ENCODE measurements around the gene CLCNKB.
"Not testable (repeated sequence)": the region's sequence is repeated elsewhere in the genome, so short reads cannot be mapped to it uniquely, and the experiment has no call there.

Gene CLCNKB

DNA sequence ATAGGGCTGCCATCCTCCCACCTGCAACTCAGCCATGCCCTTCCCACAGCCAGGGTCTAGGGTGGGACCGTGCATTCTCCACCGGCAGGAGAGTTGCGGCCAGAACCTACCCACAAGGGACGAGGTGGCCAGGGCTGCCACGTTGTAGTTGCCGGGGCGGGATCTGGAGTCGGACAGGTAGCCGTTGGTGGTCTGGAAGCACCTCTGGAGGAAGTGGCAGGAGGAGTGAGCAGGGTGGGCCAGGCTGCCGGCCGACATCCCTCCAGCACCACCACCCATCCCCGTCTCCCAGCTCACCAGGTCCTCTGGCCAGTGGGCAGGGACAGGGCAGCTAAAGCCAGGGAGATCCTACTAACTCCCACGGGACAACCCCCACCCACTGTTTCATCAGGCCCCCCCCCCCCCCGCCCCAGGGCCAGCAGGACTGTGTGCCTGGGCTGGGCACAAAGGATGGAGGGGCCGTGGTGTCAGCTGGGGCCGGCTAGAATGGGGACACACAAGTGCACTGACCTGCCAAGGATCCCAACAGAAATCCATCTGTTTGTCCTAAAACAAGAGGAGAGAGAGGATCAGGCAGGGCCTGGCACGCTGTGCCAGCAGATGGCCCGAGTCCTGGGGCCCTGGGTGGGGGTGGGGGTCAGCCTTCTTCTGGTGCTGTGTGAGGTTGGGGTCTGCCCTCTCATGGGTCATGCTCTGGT is 18.6 kb downstream of the CLCNKB start:
- not testable (repeated sequence) for DNase-seq

DNA sequence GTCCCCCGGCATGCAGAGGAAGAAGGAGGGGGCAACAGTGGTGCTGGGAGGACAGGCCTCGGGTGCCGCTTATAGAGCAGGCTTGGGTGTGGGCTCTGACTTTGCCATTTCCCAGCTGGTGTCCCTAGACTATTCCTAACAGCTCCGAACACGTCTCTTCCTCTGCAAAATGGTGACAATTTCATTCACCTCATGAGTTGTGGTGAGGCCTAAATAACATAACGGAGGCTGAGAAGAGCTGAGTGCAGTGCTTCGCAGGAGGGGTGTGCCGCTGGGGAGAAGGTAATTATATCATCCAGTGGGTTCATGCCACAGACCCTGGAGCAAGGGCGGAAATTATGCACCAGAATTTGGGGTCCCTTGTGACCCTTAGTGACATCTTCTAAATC is 19.1 kb downstream of the CLCNKB start:
- DNase-seq = not testable (repeated sequence)

DNA sequence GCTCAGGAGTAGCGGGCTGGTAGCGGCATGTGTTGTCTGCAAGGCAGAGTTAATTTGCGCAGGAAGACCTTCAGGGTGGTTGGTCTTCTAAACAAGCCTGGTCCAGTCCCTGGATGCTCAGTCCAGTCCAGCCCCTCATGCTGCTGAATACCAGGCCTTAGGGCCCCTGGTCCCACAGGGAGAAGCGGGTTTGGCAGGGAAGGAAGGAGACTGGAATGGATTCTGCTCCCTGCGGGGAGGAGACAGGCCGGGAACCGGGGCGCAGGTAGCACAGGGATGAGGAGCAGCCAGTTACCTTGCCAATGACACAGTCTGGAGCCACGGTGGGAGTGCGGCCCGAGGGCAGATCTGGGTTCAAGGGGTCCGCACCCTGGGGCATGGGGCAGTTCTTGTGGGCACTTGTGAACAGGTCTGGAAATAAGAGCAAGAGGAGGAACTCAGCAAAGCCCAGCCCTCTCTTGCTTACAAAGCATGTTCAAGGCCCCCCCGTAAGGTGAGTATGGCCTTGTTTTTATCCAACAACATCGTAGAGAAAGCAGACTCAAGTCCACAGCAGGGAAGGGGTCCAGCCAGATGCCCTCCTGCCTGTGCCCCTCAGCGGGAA is 19.7 kb downstream of the CLCNKB start:
- DNase-seq = no peak

DNA sequence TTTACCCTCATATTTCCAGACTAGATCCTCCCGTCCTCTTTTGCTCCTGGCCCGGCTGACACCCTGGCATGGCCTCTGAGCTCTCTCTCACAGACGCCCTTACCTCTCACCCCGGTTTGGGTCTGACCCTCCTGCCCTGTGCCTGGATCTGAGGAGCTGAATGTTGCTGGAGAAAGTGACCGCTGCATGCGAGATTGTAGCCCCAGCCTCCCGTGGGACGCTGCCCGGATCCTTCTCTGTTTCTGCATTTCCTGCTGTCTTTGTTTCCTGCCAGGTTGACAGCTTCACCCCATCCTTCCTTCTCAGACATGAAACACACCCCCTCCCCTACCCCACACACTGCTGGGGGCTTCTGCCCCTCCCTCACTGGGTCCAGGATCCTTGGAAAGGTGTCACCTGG is 20.3 kb downstream of the CLCNKB start:
- no peak for DNase-seq

DNA sequence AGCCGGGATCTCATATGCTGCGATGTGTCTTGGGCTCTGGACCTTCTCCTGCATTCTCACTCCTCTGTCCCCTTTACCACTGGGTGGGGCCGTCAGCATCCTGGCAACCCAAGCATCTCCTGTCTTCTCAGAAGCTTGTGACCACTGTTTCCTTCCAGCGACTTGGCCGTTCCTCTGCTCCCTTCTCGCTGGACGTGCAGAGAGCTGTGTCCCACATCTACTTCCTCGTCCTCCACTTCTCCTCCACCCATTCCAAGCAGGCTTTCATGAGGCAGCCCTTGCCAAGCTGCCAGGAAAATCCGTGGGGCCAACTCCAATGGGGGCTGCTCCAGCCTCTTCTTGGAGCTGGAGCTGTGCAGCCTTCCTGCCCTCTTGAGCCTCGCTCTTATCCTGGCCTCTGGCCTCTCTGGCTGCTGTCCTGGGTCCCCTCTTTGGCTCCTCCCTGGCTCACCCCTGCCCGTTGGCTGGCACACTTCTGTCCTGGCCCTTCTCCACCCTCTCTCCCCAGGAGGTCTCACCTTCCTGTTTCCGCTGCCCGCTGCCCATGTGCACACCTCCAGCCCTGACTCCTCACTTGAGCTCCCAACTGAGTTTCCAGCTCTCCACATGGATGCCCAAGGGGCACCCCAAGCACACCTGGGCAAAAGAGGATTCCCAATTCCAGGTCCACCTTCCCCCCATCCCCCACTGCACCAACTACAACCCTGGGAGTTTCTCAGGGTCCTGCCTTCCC is 21.1 kb downstream of the CLCNKB start:
- no peak for DNase-seq

DNA sequence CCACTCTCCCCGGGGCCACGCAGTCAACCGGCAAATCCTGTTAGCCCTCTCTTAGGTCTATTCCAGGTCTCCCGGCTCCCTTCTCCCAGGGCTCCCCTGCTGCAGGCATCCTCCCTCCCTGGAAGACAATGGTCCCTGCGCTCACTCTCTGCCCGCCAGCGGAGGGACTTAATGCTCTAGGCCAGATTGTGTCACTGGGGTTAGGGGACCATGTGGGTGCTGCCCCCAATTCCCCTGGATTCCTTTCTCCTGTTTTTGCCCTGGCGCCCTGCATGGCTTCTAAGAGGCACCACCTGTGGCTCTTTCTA is 21.6 kb downstream of the CLCNKB start:
- no peak for DNase-seq

DNA sequence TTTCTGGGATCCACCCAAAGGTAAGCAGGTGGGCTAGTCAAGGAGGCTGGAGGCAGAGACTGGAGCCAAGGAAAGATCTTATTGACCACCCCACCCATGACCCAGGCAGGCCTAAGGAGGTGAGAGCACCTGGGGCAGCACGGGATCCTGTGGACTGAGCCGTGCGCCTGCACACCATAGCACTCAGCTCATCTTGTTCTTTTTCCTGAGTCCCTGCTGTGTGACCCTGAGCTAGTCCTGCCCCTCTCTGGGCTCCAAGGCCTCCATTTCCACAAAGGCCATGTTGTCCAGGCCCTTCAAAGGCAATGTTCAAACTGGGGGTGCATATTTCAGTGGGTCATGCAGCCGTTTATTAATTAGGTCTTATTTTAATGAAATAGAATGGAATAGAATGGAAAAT is 22.7 kb downstream of the CLCNKB start:
- DNase-seq = no peak

DNA sequence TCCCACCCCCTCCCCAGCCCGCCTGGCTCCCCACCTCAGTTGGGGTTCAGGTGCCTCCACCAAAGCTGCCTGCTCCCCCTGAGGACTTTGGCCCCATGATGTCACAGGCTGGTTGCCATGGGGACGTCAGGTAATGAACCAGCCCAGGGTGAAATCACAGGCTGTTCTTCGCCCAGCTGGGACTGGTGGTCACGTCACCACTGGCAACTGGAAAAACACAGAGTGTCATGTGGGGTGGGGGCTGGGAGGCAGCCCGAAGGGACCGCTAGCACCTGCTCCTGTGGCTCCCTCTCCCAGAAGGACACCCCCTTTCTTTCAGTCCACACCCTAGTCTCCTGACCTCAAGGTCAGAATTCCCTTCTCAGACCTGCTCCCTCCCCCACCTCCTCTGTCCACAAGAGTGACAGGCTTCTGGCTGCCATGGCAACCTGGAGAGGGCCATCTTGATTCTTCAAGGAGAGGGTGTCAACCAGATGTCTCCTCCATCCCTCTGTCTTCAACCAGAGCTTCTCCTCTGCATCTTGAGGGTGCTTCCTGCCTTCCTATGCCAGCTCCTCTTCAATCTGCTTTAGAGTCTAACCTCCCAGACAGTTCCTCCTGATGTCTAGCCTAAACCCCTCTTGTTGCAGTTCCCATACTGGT is 23.7 kb downstream of the CLCNKB start:
- no peak for DNase-seq

DNA sequence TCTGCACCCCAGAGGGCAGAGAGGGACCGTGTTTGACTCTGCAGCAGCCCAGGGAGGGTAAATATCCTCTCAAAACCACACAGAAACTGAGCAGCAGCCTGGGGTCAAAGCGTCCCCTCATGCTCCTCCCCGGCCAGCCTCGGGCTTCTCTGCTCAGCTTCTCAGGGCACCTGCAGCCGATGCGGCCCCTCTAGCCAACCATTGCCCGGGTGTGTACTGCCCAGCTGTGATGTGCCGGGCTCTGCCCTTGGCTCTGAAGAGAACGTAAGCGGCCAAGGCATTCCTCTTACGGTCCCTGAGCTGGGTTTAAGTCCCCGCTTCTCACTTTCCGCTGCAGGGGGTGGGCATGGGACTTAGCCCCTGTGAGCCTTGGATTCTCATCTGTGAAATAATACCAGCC is 24.4 kb downstream of the CLCNKB start:
- DNase-seq = no peak

DNA sequence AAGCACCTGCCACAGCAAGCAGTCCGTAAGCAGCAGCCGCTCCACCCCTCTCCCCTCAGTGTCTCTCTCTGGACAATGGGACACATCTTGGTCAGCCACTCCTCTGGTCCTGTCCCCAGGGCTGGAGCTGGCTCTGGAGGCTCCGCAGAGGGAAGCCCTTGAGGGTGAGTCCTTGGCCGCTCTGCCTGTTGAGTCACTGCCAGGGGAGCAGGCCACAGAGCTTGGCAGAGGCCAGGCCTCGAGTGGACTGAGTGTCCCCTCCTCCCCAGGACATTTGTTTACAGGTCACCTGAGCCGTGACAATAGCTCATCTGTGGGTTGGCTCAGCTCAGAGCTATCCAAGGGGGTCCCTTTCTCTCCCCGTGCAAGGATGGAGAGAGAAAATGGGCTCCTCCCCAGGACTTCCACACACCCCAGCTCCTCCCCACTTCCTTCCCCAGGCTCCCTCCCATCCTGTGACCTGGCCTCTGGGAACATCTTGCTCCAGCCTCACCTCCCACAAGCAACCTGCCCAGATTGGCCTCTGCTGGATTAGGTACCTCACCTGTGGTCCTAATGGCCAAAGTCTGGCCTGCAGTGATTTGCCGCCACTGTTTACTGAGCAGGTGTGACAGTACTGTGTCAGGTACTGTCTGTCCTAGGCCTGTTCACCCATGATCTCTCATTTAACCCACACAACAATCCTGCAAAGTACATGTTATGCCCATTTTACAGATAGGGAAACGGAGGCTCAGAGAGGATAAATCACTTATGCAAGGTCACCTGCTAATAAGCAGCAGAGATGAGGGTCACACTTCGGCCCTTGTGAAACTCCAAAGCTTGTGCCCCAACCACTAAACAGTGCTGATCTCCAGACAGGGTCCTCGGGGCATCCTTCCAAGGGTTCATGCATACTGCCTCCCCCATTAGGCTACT is 25.0 kb downstream of the CLCNKB start:
- DNase-seq = no peak

DNA sequence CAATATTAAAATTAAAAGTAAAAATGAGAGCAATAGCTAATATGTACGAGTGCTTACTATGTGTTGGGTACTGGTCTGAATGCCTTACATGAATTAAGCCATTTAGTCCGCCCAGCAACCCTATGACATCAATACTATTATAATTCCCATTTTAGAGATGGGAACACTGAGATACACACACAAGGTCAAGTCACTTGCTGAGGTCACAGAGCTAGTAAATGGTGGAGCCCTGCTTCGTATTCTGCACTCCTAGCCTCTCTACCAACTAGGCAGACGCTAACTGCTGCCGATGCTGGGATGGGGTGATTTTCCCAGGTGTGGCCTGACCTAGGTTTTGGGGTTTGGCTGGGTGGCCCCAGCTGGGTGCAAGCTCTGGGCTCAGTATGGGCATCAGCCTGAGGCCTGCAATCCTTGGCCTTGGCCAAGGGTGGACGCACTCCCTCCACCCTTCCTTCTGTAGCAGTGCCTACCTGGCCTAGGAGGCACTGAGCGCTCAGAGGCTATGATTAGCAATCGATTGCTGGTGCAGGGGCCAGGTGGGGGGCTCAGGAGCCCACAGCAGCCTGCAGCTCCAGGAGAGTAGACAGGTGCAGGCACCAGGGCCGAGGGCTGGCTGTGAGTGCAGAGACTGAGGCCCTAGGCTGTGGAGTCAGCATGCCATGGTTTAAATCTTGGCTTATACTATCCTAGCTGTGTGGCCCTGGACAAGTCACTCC is 27.2 kb downstream of the CLCNKB start:
- no peak for DNase-seq

DNA sequence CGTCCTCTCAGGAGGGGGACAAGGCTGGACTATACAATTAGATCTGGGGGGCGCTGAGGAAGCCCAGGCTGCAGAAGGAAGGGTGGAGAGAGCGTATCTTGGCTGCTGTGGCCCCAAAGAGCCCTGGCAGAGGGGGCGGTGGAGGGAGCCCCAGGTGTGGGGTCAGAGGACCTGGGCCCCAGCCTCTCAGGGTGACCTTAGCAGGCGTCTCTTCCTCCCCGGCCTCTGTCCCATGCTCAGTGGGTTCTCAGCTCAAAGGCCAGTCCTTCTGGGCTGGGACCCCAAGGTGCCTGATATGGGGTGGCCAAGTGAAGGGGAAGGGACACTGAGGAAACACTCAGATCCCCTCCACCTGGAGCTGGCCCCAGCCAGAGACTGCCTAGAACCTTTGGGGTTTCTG is 28.0 kb downstream of the CLCNKB start:
- no peak for DNase-seq

DNA sequence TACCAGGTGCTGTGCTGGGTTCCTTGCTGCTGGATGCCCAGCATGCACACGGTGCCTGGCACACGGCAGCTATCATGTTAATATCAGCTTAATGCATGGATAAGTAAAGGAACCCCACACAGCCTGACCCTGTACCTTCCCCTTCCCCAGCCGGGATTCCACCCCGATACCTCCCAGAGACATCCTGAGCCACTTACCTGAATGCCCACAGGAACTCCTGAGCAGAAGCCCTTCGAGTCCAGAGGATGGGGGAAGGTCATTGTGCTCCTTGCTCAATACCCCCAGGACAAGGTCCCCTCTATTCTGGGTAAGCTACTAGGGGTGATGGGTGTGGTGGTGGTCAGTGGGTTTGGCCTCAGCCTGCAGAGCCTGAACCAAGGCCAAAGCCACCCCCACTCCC is 28.5 kb downstream of the CLCNKB start:
- DNase-seq = no peak

DNA sequence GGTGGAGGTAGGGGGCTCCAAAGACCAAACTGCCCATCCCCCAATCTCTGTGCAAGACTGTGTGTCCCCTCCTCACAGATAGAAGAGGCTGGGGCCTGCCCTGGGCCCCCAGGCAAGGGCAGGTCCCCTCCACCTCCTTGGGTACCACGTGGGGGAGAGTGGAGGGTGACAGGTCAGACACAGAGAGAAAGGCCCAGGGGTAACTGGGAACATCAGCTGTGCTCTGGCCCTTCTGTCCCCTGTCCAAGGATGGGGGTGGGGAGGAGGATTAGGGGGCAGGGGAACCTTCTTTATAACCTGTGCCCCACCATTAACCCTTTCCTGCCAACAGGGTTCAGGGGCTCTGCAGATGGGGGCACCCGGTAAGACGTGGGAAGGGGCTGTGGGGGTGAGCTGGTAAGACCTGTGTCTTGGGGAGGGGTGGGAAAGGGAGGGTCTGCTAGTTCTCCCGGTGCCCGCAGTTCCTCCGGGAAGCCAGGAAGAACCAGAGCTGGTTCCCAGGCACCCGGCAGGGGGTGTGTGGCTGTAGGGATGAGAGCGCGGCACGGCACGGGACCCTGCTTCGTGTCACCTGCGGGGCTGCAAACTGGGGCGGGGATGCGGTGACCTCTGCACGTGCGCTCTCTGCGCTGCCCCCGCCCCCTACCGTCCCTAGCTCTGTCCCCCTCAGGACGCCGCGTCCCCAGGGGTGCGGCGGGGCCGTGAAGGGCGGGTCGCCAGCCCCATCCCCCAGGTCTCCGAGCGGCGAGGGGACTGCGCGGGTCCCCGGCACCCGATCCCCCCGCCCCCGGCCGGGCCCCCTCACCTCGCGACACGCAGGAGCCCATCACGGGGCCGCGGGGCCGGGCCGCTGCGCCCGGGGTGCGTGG is 29.3 kb downstream of the CLCNKB start:
- DNase-seq = no peak

DNA sequence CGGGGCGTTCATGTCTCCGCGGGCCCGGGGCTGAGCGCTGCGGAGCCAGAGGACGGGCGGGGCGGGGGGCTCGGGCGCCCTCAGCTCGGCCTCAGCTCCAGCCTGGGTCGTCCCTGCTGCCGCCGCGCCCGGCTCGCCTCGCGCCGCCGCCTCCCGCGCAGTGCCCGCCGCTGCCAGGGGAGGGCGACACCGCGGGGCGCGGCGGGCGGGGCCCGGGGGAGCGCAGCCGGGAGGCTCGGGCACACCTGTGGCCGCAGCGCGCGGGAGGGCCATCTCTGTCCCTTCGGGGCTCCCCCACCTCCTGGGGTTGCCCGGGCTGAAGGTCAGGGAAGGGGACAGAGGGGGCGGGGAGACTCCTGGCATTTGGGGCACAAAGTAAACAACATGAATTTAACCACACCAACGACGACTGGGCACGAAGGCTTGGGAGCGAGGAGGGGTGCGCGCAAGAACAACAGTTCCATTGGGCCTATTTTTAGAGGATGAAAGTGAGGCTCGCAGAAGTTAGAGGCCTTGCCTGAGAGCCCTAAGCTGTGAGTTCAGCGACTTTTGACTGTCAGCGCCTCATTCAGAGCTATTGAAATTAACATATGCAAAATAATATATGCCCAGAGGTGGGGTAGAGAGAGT is 30.0 kb downstream of the CLCNKB start, which contains the start of gene FAM131C:
Gene FAM131C (minus strand): TSS at position 162 of the 630 bp plus-strand sequence. CDS start 209 bp downstream, outside the sequence.
- no peak for DNase-seq

DNA sequence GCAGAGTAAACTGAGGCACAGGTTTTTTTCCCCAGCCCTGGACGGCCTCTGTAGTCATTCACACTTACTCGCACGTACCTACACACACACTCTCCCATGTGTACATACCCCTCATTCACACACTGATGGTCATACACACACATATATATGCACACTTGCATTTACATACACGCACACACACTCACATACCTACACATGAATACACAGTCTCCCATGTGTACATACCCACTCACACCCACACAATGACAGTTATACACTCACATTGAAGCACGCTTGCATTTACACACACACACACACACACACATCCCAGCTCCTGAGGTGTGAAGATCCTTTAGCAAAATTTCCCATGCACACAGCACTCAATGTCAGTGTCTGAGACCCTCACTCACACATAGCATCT is 30.6 kb downstream of the CLCNKB start:
- no peak for DNase-seq

DNA sequence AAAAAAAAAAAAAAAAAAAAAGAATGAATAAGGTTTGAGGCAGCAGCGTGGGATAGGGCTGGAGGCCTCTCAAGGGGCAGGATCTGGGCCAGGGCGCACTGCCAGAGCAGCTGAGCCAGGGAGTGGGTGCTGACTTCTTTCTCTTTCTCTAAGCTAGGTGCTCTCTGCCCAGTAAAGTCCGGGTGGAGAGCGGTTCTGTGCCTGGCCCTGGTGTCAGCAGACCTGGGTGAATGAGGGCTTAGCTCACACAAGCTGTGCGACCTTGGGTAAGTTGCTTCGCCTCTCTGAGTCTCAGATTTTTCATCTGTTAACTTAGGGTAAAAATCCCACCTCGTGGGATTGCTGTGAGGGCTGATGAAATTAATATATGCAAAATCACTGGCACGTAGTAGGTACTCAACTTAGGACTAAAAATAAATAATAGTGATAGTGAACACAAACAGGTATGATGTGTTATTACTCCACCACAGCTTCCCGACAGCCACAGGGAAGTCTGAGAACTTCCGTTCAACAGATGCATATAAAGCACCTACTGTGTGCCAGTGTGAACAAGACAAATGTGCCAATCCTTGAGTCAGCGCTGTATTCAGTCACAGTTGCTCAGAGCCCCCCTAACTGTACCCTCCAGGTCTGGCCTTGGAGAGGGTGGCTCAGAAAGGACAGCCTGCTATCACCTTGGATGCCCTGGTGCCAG is 31.9 kb downstream of the CLCNKB start:
- no peak for DNase-seq

DNA sequence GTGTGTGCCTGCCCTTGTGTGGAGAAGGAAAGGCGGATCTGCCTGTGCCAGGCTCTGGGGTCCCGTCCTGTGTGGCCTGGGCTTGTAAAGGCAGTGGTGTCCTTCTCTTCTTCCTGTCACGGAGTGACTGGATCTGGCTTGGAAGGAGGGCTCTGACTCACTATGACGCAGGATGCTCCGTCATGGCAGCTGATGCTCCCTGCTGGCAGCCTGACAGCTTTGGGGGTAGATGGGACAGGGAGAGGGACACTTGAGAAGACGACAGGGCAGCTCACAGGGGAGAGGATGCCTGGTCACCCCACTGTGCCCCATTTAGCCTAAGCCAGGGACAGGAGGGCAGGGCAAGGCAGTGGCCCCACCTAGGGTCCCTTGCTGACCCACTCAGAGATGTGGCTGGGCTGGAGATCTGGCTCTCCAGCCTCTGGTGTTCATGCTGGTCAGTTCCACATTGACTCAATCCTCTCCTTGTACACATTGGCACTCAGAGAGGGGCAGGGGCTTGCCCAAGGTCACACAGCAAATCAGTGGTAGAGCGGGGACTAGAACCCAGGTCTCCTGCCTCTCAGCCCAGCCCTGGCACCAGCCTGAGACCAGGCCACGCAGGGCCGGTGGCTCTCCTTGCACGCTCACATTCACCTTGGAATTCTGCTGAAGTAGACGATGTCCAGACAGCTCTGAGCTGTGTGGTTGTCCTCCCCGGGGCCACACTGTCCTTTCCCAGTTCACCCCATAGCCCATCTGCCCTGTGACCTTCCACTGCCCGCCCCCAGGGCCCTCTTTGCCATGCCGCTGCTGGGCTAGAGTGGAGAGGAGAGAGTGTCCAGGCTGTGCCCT is 32.7 kb downstream of the CLCNKB start:
- no peak for DNase-seq

DNA sequence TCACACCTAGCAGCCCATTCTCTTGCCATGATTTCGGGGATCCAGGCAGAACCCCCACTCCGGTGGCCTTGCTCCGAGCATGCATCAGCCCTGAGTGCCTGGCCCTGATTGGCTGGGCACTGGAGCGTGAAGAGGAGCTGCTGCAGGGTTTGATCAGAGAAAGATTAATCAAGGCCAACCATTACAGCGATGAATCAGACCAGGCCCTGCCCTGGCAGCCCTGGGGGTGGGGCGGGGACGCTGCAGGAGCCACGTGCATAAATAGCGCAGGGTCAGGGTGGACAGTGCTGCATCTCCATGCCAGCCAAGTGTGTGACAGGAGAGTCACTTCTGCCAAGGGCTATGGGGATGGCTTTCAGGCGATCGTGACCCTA is 33.3 kb downstream of the CLCNKB start:
- no peak for DNase-seq
